HepG2 (cell line): ENCODE data around the gene CDA. TPM values are rescaled to one million over a fixed set of nuclear protein-coding genes. Genes with fewer than 3 reads are reported as not detected.

ENCODE experiments used
- ATAC-seq: fragments of 200-7000 bp; cut with Tn5 transposase; 3 replicates; pipeline ENCODE4 v1.9.1; 2020; ENCODE audit warnings: mild to moderate bottlenecking, moderate library complexity
- BruUV-seq: library from RNA; stranded (reverse); fragments of 400-500 nt; replicated peaks from 2 replicates; lab custom pipeline; 2021; lab: Mats Ljungman, UMichigan
- CTCF ChIA-PET: fragments of 300-600 bp; formaldehyde crosslinking; extraction: SDS; loops from one replicate; lab custom pipeline; 2021; ENCODE audit warnings: low total read pairs, inconsistent platforms, low intra/inter-chr PET ratio; lab: Yijun Ruan, JAX
- POLR2A ChIA-PET: fragments of 350-600 bp; sonication (Branson Sonifier 250); formaldehyde crosslinking; loops from one replicate; lab custom pipeline; 2020; ENCODE audit warnings: antibody characterized with exemption, inconsistent platforms; lab: Yijun Ruan, JAX
- DNase-seq: peaks from one replicate; pipeline ENCODE4 v3.0.0-alpha.2; 2015; ENCODE audit warnings: low spot score
- FAIRE-seq: peaks from 3 replicates; lab custom pipeline; 2011; peaks lifted over from hg19 to GRCh38; lab: Jason Lieb, UNC
- H2AFZ ChIP-seq: one replicate; pipeline ENCODE4 v1.6.1; 2011; ENCODE audit warnings: low read length, inconsistent platforms
- H3K27ac ChIP-seq: fragments of 300-600 bp; 3 replicates; pipeline ENCODE4 v1.8.0; 2011; ENCODE audit warnings: mixed run types, mild to moderate bottlenecking, mixed read lengths, low read length, inconsistent platforms; ENCODE audit not compliant: insufficient read depth; ENCODE audit errors: extremely low read length
- H3K27me3 ChIP-seq, 2 experiments: fragments of 200-600 bp in 1 of 2; 2 replicates in 1 of 2; 3 replicates in 1 of 2; pipeline versions ENCODE4 v1.6.0 to v1.8.0; 2011; ENCODE audit warnings: low read length in 2 of 2, mild to moderate bottlenecking in 2 of 2, moderate library complexity in 2 of 2, inconsistent platforms in 1 of 2; ENCODE audit not compliant: insufficient read depth in 2 of 2, control insufficient read depth in 1 of 2
- H3K36me3 ChIP-seq, 2 experiments: fragments of 200-600 bp in 1 of 2; replicated peaks in 1 of 2; 2 replicates in 1 of 2; 3 replicates in 1 of 2; pipeline versions ENCODE4 v1.5.1 to v1.8.0; 2011; ENCODE audit warnings: low read length in 2 of 2, inconsistent platforms in 1 of 2; ENCODE audit not compliant: insufficient read depth in 2 of 2, control insufficient read depth in 1 of 2
- H3K4me1 ChIP-seq: 2 replicates; pipeline ENCODE4 v1.5.1; 2012; ENCODE audit warnings: low read length, inconsistent platforms; ENCODE audit not compliant: insufficient read depth
- H3K4me2 ChIP-seq: 2 replicates; pipeline ENCODE4 v1.6.0; 2011; ENCODE audit warnings: low read depth, low read length, inconsistent platforms
- H3K4me3 ChIP-seq, 3 experiments: fragments of 200-600 bp in 1 of 3; sonication (generic), shearing (Covaris generic) in 1 of 3; replicated peaks in 1 of 3; 2 replicates each; pipeline ENCODE4 v1.5.1; 2011 to 2016; ENCODE audit warnings: low read length in 3 of 3, inconsistent platforms in 2 of 3, low read depth in 2 of 3, mild to moderate bottlenecking in 2 of 3, control low read depth in 1 of 3, mixed read lengths in 1 of 3; ENCODE audit not compliant: insufficient read depth in 1 of 3
- H3K79me2 ChIP-seq: one replicate; pipeline ENCODE4 v1.6.1; 2011; ENCODE audit warnings: low read length, inconsistent platforms; ENCODE audit not compliant: insufficient read depth
- H3K9ac ChIP-seq: 2 replicates; pipeline ENCODE4 v1.6.0; 2011; ENCODE audit warnings: mild to moderate bottlenecking, low read depth, low read length, inconsistent platforms; ENCODE audit not compliant: insufficient read depth
- H3K9me3 ChIP-seq: 2 replicates; pipeline ENCODE4 v1.5.1; 2012; ENCODE audit warnings: mild to moderate bottlenecking, low read length
- H4K20me1 ChIP-seq: 2 replicates; pipeline ENCODE4 v1.6.0; 2011; ENCODE audit warnings: inconsistent platforms, mild to moderate bottlenecking, low read length, moderate library complexity; ENCODE audit not compliant: insufficient read depth
- CCAR2 ChIP-seq: fragments of 200-400 bp; formaldehyde crosslinking; optimal IDR thresholded peaks from 2 replicates; pipeline ENCODE3; 2018; ENCODE audit warnings: low read depth, mild to moderate bottlenecking, low read length, moderate library complexity
- EP300 ChIP-seq, 3 experiments: sonication (generic) in 1 of 3; formaldehyde crosslinking in 1 of 3; IDR thresholded peaks; 2 replicates each; pipeline versions ENCODE4 v1.5.1 to v1.6.1; 2011 to 2020; ENCODE audit warnings: low read depth in 2 of 3, low read length in 2 of 3, borderline replicate concordance in 1 of 3, improper control_type of control experiment in 1 of 3, mild to moderate bottlenecking in 1 of 3, missing genetic modification reagents in 1 of 3, moderate library complexity in 1 of 3
- IRX3 ChIP-seq: sonication (generic); formaldehyde crosslinking; IDR thresholded peaks from 2 replicates; pipeline ENCODE4 v1.8.1; 2023; ENCODE audit warnings: mild to moderate bottlenecking, low read depth, missing genetic modification reagents, borderline replicate concordance
- KDM5A ChIP-seq: fragments of 200-600 bp; sonication (generic); IDR thresholded peaks from 2 replicates; pipeline ENCODE4 v1.7.0; 2018; ENCODE audit warnings: antibody characterized with exemption, mild to moderate bottlenecking, low read length, borderline replicate concordance
- LCORL ChIP-seq, 2 experiments: fragments of 450-650 bp in 1 of 2; sonication (generic) in 1 of 2; formaldehyde crosslinking in 1 of 2; IDR thresholded peaks; 2 replicates each; pipeline versions ENCODE4 v1.5.0 to v1.6.1; 2017 to 2020; ENCODE audit warnings: antibody characterized with exemption in 1 of 2, missing genetic modification reagents in 1 of 2
- MYNN ChIP-seq: sonication (generic); formaldehyde crosslinking; IDR thresholded peaks from 2 replicates; pipeline ENCODE4 v1.4.0; 2020; ENCODE audit warnings: mild to moderate bottlenecking, low read depth, missing genetic modification reagents
- NCOR1 ChIP-seq: fragments of 200-600 bp; sonication (generic); IDR thresholded peaks from 2 replicates; pipeline ENCODE4 v1.7.0; 2017; ENCODE audit warnings: antibody characterized with exemption, low read length, borderline replicate concordance
- REL ChIP-seq: sonication (generic); formaldehyde crosslinking; conservative IDR thresholded peaks from 2 replicates; pipeline ENCODE4 v1.8.0; 2022; ENCODE audit warnings: mild to moderate bottlenecking, missing genetic modification reagents, moderate library complexity
- TAF1 ChIP-seq: sonication (generic); formaldehyde crosslinking; IDR thresholded peaks from 2 replicates; pipeline ENCODE4 v1.4.0; 2020; ENCODE audit warnings: missing genetic modification reagents
- YEATS2 ChIP-seq: sonication (generic); formaldehyde crosslinking; IDR thresholded peaks from 2 replicates; pipeline ENCODE4 v1.4.0; 2020; ENCODE audit warnings: missing genetic modification reagents, borderline replicate concordance
- ZC3H13 ChIP-seq: sonication (generic); formaldehyde crosslinking; IDR thresholded peaks from 2 replicates; pipeline ENCODE4 v1.8.1; 2023; ENCODE audit warnings: mild to moderate bottlenecking, missing genetic modification reagents, moderate library complexity
- ZFP36L1 ChIP-seq: sonication (generic); formaldehyde crosslinking; IDR thresholded peaks from 2 replicates; pipeline ENCODE4 v1.8.0; 2022; ENCODE audit warnings: mild to moderate bottlenecking, missing genetic modification reagents, moderate library complexity
- WGBS: methylation state at CpG from one replicate; pipeline ENCODE4 v1.1.6; 2017; ENCODE audit warnings: low lambda C conversion rate; 5-methylcytosine and 5-hydroxymethylcytosine counted together
- in situ Hi-C: cut with HindIII; loops from 2 replicates; pipeline ENCODE4 v1.10.0; 2017; ENCODE audit warnings: low pct_unique_long_range_greater_than_20kb; ENCODE audit not compliant: extremely low pct_ligation_motif_present
- intact Hi-C: fragments of 100-400 bp; cut with micrococcal nuclease; formaldehyde crosslinking; loops from one replicate; pipeline ENCODE4 v1.10.0; 2022; ENCODE audit not compliant: unreplicated experiment
- polyA plus RNA-seq, 8 experiments: library from polyadenylated mRNA; depleted of rRNA in 3 of 8; stranded (reverse) in 7 of 8; unstranded in 1 of 8; fragments of >200 nt; fragmentation: Illumina TruSeq in 4 of 8; extraction: Trizol in 4 of 8; gene quantifications; 2 replicates each; pipeline versions ENCODE4 v1.2.1 to v1.2.3, GENCODE V29; 2011 to 2016; ENCODE audit warnings: low read depth in 4 of 8, missing spikeins in 1 of 8, mixed read lengths in 1 of 8; ENCODE audit not compliant: insufficient read depth in 1 of 8
- total RNA-seq, 5 experiments: library from RNA; depleted of rRNA; stranded (reverse); fragments of >200 nt; fragmentation: Illumina TruSeq; extraction: Trizol; gene quantifications; 2 replicates each; pipeline ENCODE4 v1.2.3, GENCODE V29; 2016; ENCODE audit warnings: low read depth in 1 of 5
- TF ChIP-seq, protein P1 (sequence below): sonication (generic); formaldehyde crosslinking; IDR thresholded peaks from 2 replicates; pipeline ENCODE4 v1.8.0; 2022; ENCODE audit warnings: missing genetic modification reagents, mild to moderate bottlenecking, moderate library complexity, borderline replicate concordance
- TF ChIP-seq, protein P2 (sequence below): IDR thresholded peaks from 2 replicates; pipeline ENCODE4 v1.6.1; 2016; ENCODE audit warnings: missing genetic modification reagents, missing compliant biosample characterization
- TF ChIP-seq, protein P3 (sequence below): fragments of 450-650 bp; IDR thresholded peaks from 2 replicates; pipeline ENCODE4 v1.6.1; 2017

Gene CDA
- total and polyA plus RNA-seq, 2 of the 13 experiments (the other 11 are each of a cell fraction or from before 2014, with no cell fraction given): 0.66 to 2.1 TPM

DNA sequence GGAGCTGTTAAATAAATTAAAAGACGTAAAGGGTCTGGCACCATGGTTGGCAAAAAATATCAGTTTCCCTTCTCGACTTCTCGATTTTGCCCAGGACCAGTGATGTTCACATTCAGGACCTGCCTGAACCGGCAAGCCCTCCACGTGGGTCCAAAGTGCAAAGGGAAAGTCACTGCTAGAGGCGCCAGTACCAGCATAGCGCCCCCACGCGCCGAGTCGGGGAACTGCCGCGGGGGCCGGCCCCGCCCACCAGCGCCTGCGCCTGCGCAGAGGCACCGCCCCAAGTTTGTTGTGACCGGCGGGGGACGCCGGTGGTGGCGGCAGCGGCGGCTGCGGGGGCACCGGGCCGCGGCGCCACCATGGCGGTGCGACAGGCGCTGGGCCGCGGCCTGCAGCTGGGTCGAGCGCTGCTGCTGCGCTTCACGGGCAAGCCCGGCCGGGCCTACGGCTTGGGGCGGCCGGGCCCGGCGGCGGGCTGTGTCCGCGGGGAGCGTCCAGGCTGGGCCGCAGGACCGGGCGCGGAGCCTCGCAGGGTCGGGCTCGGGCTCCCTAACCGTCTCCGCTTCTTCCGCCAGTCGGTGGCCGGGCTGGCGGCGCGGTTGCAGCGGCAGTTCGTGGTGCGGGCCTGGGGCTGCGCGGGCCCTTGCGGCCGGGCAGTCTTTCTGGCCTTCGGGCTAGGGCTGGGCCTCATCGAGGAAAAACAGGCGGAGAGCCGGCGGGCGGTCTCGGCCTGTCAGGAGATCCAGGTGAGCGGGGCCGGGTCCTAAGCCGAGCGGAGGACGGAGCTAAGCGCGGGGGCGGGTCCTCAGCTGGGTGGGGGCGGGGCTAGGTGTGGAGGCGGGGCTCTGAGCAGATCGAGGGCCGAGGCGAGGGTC lies 44.5 kb downstream of the CDA start, which contains the start of gene PINK1 (continued):
- TF ChIP-seq, protein P1, sequence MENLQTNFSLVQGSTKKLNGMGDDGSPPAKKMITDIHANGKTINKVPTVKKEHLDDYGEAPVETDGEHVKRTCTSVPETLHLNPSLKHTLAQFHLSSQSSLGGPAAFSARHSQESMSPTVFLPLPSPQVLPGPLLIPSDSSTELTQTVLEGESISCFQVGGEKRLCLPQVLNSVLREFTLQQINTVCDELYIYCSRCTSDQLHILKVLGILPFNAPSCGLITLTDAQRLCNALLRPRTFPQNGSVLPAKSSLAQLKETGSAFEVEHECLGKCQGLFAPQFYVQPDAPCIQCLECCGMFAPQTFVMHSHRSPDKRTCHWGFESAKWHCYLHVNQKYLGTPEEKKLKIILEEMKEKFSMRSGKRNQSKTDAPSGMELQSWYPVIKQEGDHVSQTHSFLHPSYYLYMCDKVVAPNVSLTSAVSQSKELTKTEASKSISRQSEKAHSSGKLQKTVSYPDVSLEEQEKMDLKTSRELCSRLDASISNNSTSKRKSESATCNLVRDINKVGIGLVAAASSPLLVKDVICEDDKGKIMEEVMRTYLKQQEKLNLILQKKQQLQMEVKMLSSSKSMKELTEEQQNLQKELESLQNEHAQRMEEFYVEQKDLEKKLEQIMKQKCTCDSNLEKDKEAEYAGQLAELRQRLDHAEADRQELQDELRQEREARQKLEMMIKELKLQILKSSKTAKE: 0 out of 2 replicates have a peak, but pooled peaks have one; percentile 34
- TF ChIP-seq CCAR2: no peak
- TF ChIP-seq, all 625 proteins: peak for 163

DNA sequence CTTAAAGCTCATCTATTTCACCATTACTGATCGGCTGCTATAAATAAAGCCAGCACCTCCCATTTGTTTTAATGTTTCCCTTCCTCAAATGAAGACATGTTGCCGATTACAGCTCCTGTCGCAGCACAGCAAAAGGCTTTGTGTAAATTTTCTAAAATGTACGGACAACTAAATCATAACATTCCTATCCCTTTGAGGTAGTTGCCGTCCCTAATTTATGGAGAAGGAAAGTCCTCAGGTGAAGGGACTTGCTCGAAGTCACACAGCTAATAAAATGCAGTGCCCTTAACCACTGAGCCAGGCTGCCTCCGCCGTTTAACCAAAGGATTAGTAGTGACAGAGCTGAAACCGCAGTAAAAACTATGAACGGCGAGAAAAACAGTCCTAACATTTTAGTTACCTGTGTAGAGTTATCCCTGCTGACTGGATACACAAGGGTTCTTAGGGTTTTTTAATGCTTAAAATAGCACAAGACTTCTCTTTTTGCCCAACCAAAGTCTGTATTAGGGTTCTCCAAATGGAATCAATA lies 45.2 kb downstream of the CDA start:
- Histone ChIP-seq H3K4me2 (peak overlapping the region; percentile 96), H3K4me1 (peaks cover 22% of the 10 kb centered on the region), H3K27ac (peak overlapping the region; percentile 75), H3K36me3 (peaks cover 0 to 3% of the 10 kb centered on the region in 2 experiments; a peak in 1 of 5 replicates), H3K27me3 (no peaks in the 10 kb centered on the region), H3K9me3 (no peaks in the 10 kb centered on the region), H3K4me3 (peak overlapping the region; percentile 74 to 90 (median 77)), H3K79me2 (no peaks in the 10 kb centered on the region), H2AFZ (peak overlapping the region; percentile 64), H4K20me1 (no peaks in the 10 kb centered on the region), H3K9ac (peak overlapping the region; percentile 85)
- in situ Hi-C loops (no loop called here), intact Hi-C loops (no loop called here)
- ATAC-seq (peak; percentile 17), FAIRE-seq (no peak), DNase-seq (no peak)
- TSS peak; percentile 80 for BruUV-seq
- TF ChIP-seq ZC3H13 (0 out of 2 replicates have a peak, but pooled peaks have one; percentile 9), YEATS2 (no peak), LCORL (IDR thresholded peaks at IDR 0.05) (no peak), LCORL (CRISPR knock-in tag; IDR thresholded peaks at IDR 0.05) (0 out of 2 replicates have a peak, but pooled peaks have one; percentile 26), TAF1 (CRISPR knock-in tag) (0 out of 2 replicates have a peak, but pooled peaks have one; percentile 0), ZFP36L1 (CRISPR knock-in tag) (no peak), REL (CRISPR knock-in tag) (no peak), KDM5A (peak; percentile 37; the same call in 1 of the 2 replicates), NCOR1 (no peak), IRX3 (CRISPR knock-in tag) (0 out of 2 replicates have a peak, but pooled peaks have one; percentile 30), EP300 (IDR thresholded peaks at IDR 0.05; ENCODE audit: low read depth in 2 of 2, low read length in 2 of 2) (peak in 1 of 2 experiments; percentile 71; a peak in 1 of 4 replicates), EP300 (CRISPR knock-in tag; IDR thresholded peaks at IDR 0.05; ENCODE audit: borderline replicate concordance) (no peak), MYNN (CRISPR knock-in tag) (no peak)
- TF ChIP-seq, protein P2, sequence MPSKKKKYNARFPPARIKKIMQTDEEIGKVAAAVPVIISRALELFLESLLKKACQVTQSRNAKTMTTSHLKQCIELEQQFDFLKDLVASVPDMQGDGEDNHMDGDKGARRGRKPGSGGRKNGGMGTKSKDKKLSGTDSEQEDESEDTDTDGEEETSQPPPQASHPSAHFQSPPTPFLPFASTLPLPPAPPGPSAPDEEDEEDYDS: 0 out of 2 replicates have a peak, but pooled peaks have one; percentile 6
- TF ChIP-seq, protein P3, sequence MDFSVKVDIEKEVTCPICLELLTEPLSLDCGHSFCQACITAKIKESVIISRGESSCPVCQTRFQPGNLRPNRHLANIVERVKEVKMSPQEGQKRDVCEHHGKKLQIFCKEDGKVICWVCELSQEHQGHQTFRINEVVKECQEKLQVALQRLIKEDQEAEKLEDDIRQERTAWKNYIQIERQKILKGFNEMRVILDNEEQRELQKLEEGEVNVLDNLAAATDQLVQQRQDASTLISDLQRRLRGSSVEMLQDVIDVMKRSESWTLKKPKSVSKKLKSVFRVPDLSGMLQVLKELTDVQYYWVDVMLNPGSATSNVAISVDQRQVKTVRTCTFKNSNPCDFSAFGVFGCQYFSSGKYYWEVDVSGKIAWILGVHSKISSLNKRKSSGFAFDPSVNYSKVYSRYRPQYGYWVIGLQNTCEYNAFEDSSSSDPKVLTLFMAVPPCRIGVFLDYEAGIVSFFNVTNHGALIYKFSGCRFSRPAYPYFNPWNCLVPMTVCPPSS: no peak
- ChIA-PET POLR2A (interaction anchor here (0.6 to 3.5 kb wide), 13 partner anchors 12 to 154 kb away, joined by 3 to 45 read pairs (median 4); partner anchors contain the start of genes CAMK2N1, CDA, DDOST and FAM43B), CTCF (interaction anchor here (2.9 to 3.1 kb wide), 2 partner anchors 59 to 112 kb away, joined by 13 to 23 read pairs; no protein-coding TSS in a partner anchor)
- WGBS: 1% methylated on average over 11 of the region's 11 CpGs
